GM23248 (cell line): ENCODE measurements around the gene ANO6.

Source experiments
- EZH2 ChIP-seq: fragments of 200-600 bp; sonication (generic); IDR thresholded peaks from 2 replicates; pipeline ENCODE4 v1.6.1; 2018; ENCODE audit warnings: antibody characterized with exemption, mild to moderate bottlenecking; ENCODE audit not compliant: insufficient read depth, poor library complexity, severe bottlenecking
- EZH2phosphoT487 ChIP-seq: fragments of 200-600 bp; sonication (generic); IDR thresholded peaks from 2 replicates; pipeline ENCODE4 v1.6.1; 2018; ENCODE audit warnings: antibody characterized with exemption, moderate library complexity, mild to moderate bottlenecking, low read depth; ENCODE audit not compliant: insufficient read depth

DNA sequence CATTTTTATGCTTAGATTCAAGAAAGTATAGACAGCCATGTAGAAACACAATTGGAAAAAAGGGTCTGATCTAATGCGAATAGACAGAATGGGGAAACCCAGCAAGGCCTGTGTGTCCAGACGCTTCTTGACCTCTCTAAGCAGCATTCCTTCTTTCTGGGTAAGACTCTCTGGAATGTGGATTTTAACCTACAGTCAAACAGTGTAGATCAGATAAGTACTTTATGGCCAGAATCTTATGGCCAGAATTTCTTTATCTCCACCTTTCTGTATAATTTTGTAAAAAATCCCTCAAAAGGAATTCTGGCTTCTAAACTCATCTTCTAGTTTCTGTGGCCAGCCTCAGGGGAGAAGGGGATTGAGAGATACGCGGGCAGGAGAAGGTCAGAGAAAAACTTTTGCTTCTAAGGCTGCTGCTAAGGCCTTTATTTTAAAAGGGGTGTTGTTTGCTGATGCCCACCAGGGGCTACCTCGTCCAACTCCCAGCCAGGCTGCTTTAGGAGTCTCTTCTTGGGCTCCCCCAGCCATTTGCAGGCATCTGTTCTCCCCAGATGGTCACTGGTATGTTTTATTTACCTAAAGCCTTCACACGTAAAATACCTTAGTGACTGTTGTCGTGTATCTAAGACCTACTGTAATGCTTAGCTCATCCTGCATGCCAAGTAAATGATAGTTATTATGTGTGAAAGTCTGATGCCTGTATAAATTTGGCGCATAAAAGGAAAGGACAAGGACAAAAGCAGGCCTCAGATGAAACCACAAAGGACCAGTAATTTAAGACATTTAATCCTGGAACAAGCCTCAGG is 68.4 kb downstream of the ANO6 start:
- TF ChIP-seq EZH2phosphoT487 (no peak), EZH2 (no peak)
